HL-60 (cell line): ENCODE measurements around the gene GNAQ.

Experiments used
- DNase-seq, 2 experiments: peaks; one replicate each; pipeline ENCODE4 v3.0.0-alpha.2; 2010 to 2020; ENCODE audit warnings: low read depth in 1 of 2, low spot score in 1 of 2
- H3K27ac ChIP-seq: fragments of 250-450 bp; sonication (Bioruptor Pico); replicated peaks from 2 replicates; pipeline ENCODE4 v1.5.1; 2020; ENCODE audit warnings: mild to moderate bottlenecking, moderate library complexity
- H3K27me3 ChIP-seq: fragments of 250-450 bp; sonication (Bioruptor Pico); 2 replicates; pipeline ENCODE4 v1.5.1; 2021; ENCODE audit warnings: mild to moderate bottlenecking, moderate library complexity; ENCODE audit not compliant: insufficient read depth, poor library complexity, severe bottlenecking
- H3K4me3 ChIP-seq: replicated peaks from 2 replicates; pipeline ENCODE4 v1.5.1; 2011; ENCODE audit warnings: mild to moderate bottlenecking, control low read depth, low read length; ENCODE audit not compliant: insufficient read depth
- CTCF ChIP-seq: IDR thresholded peaks from one replicate; pipeline ENCODE4 v1.5.1; 2011; ENCODE audit warnings: low read length, control low read depth, inconsistent platforms; ENCODE audit not compliant: insufficient read depth
- GABPA ChIP-seq: IDR thresholded peaks from 2 replicates; pipeline ENCODE4 v1.6.1; 2012; ENCODE audit warnings: low read depth
- POLR2AphosphoS5 ChIP-seq: IDR thresholded peaks from 2 replicates; pipeline ENCODE4 v1.6.1; 2012; ENCODE audit warnings: low read depth
- REST ChIP-seq: IDR thresholded peaks from 2 replicates; pipeline ENCODE4 v1.6.1; 2012; ENCODE audit warnings: low read depth; ENCODE audit not compliant: insufficient replicate concordance
- SPI1 ChIP-seq: IDR thresholded peaks from 2 replicates; pipeline ENCODE4 v1.6.1; 2012; ENCODE audit warnings: low read depth, mild to moderate bottlenecking, borderline replicate concordance

GNAQ gene

GRCh38 chr9:77954013-77954665 is 77.5 kb downstream of the GNAQ start:
- no peaks in the 10 kb centered on the region for H3K27me3 ChIP-seq
- no peak overlapping the region for H3K4me3 ChIP-seq
- H3K27ac ChIP-seq, result peak overlapping the region; percentile 5
- TF ChIP-seq GABPA (no peak), CTCF (no peak), REST (no peak), POLR2AphosphoS5 (no peak), SPI1 (no peak)
- DNase-seq, result no peak

- TF ChIP-seq SPI1 (no peak), REST (no peak), CTCF (no peak), GABPA (no peak), POLR2AphosphoS5 (no peak)
- Histone ChIP-seq H3K27ac (no peak overlapping the region), H3K27me3 (no peaks in the 10 kb centered on the region), H3K4me3 (no peak overlapping the region)
- no peak for DNase-seq
Observed at GRCh38 chr9:77953590-77953989, 78.0 kb downstream of the GNAQ start.

- H3K27ac ChIP-seq, result peak overlapping the region; percentile 12; the same call in 1 of the 2 replicates
- TF ChIP-seq CTCF (no peak), SPI1 (no peak), POLR2AphosphoS5 (no peak)
- H3K4me3 ChIP-seq, result no peak overlapping the region
- no peaks in the 10 kb centered on the region for H3K27me3 ChIP-seq
- no peak for DNase-seq
Observed at GRCh38 chr9:77952635-77953328, 78.8 kb downstream of the GNAQ start.
